ENCODE results near the gene GLT1D1.

The GLT1D1 gene

GRCh38 chr12:128969480-128970055, 116.3 kb downstream of the GLT1D1 start:
- peak; percentile 58 for DNase-seq

- DNase-seq: no peak
These were observed 116.8 kb downstream of the GLT1D1 start for GRCh38 chr12:128970110-128970509.

- DNase-seq: no peak
These were observed 117.7 kb downstream of the GLT1D1 start for GRCh38 chr12:128970941-128971340.

- no peak for DNase-seq
These were observed 118.5 kb downstream of the GLT1D1 start for GRCh38 chr12:128971802-128972201.

GRCh38 chr12:128973883-128974681, 120.8 kb downstream of the GLT1D1 start:
- no peak for DNase-seq

- DNase-seq: no peak
These were observed 121.6 kb downstream of the GLT1D1 start for GRCh38 chr12:128974881-128975280.

GRCh38 chr12:128976120-128976738, 123.0 kb downstream of the GLT1D1 start:
- DNase-seq: peak; percentile 58

GRCh38 chr12:128977441-128977840, 124.2 kb downstream of the GLT1D1 start:
- DNase-seq: no peak

- no peak for DNase-seq
These were observed 124.8 kb downstream of the GLT1D1 start for GRCh38 chr12:128978067-128978466.

GRCh38 chr12:128980623-128981022, 127.3 kb downstream of the GLT1D1 start:
- DNase-seq: no peak

- no peak for DNase-seq
These were observed 128.8 kb downstream of the GLT1D1 start for GRCh38 chr12:128981971-128982533.

GRCh38 chr12:128982933-128983332, 129.7 kb downstream of the GLT1D1 start:
- DNase-seq: no peak

GRCh38 chr12:128983371-128983770, 130.1 kb downstream of the GLT1D1 start:
- DNase-seq: no peak

GRCh38 chr12:128986957-128987356, 133.7 kb downstream of the GLT1D1 start:
- no peak for DNase-seq

- no peak for DNase-seq
These were observed 136.0 kb downstream of the GLT1D1 start for GRCh38 chr12:128989287-128989686.

GRCh38 chr12:128991716-128992115, 138.4 kb downstream of the GLT1D1 start:
- no peak for DNase-seq

- DNase-seq: no peak
These were observed 138.8 kb downstream of the GLT1D1 start for GRCh38 chr12:128992116-128992515.

GRCh38 chr12:128992550-128992949, 139.3 kb downstream of the GLT1D1 start:
- DNase-seq: no peak

- DNase-seq: no peak
These were observed 141.6 kb downstream of the GLT1D1 start for GRCh38 chr12:128994856-128995255.

- no peak for DNase-seq
These were observed 142.3 kb downstream of the GLT1D1 start for GRCh38 chr12:128995619-128996018.

- no peak for DNase-seq
These were observed 148.5 kb downstream of the GLT1D1 start for GRCh38 chr12:129001826-129002225.

GRCh38 chr12:129002427-129002826, 149.1 kb downstream of the GLT1D1 start:
- DNase-seq: no peak

- DNase-seq: no peak
These were observed 152.1 kb downstream of the GLT1D1 start for GRCh38 chr12:129005416-129005815.

GRCh38 chr12:129005829-129006228, 152.6 kb downstream of the GLT1D1 start:
- DNase-seq: no peak
